Measurements from ENCODE around the gene NMBR.
"Not testable (repeated sequence)": the region's sequence is repeated elsewhere in the genome, so short reads cannot be mapped to it uniquely, and the experiment has no call there.

NMBR gene

DNA sequence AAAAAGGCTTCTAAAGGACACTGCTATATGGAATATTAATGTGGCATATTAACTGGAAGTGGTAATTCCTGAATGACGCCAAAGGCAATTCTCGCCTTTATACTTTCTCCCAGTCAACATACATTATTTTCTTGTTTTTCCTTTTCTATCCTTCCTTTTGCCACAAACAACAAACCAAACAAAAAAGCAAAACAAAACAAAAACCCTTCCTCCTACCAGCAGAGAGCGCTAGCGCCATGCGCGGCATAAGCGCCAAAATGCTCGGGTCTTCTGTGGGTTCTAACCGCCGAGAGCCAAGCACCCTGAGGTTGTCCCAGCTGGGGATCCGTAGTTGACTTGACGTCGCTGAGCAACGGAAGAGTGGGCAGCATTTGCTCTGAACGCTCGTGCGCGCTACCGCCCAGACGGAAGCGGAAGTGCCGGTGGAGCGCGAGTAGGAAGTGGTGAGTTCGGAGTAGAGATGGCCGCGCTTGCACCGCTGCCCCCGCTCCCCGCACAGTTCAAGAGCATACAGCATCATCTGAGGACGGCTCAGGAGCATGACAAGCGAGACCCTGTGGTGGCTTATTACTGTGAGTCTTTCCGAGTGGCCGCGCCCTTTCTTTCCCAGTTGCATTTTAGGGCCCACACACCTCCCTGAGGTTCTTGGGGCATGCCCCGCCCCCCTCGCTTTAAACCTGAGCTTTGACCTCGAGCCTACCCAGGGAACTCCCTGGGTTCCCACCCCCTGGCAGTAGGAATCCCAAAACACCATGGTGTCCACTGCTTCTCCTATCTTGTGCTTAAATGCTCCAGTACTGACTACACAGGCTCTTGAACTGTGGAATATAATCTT lies at the start of gene NMBR, which contains the start of gene VTA1:
NMBR (minus strand) TSS at position 295 of the 835 bp plus-strand sequence. CDS start 58,464 bp downstream, outside the sequence.
VTA1 (plus strand) TSS at position 436 of the 835 bp plus-strand sequence; CDS start at position 461, 25 bp downstream.
- DNase-seq (ENCODE audit: low spot score): peak; percentile 99

GRCh38 chr6:142195862-142196541 lies 49.1 kb upstream of the NMBR start:
- DNase-seq (ENCODE audit: low spot score): no peak

DNA sequence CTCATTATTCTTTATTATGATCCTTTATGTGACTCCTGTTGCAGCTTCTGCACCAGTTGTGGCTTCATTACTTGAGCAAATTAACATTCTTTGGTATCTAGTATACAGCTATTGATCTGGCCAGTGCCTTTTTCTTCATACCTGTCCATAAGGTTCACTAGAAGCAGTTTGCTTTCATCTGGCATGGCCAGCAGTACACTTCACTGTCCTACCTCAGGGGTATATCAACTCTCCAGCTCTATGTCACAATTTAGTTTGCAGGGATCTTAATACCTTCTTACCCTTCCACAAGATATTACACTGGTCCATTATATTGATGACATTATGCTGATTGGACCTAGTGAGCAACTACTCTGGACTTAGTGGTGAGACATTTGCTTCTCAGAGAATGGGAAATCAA lies 46.7 kb upstream of the NMBR start:
- no peak for DNase-seq (ENCODE audit: low spot score)

- DNase-seq (ENCODE audit: low spot score): no peak
These were observed 45.4 kb upstream of the NMBR start for GRCh38 chr6:142192343-142192742.

- DNase-seq (ENCODE audit: low spot score): no peak
These were observed 42.1 kb upstream of the NMBR start for GRCh38 chr6:142189057-142189456.

- not testable (repeated sequence) for DNase-seq (ENCODE audit: low spot score)
These were observed 41.4 kb upstream of the NMBR start for GRCh38 chr6:142188341-142188740.

- no peak for DNase-seq (ENCODE audit: low spot score)
These were observed 40.3 kb upstream of the NMBR start for GRCh38 chr6:142187209-142187608.

DNA sequence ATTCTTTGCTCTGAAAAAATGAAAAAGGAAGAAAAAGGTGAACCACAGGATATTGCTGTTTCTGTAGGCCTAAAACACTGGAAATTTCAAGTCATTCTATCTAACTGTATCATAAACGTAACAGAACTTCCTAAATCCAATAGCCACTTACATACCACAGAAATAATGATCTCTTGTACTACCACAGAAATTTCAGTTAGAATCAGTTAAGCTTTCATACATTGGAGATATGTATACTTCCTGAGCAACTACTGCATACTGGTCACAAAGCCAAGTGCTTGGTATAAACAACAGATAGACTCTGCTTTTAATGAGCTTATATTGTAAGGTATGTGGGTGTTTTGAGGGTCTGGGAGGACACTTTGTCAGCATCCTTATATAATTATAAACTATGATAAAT lies 38.7 kb upstream of the NMBR start:
- DNase-seq (ENCODE audit: low spot score): no peak

DNA sequence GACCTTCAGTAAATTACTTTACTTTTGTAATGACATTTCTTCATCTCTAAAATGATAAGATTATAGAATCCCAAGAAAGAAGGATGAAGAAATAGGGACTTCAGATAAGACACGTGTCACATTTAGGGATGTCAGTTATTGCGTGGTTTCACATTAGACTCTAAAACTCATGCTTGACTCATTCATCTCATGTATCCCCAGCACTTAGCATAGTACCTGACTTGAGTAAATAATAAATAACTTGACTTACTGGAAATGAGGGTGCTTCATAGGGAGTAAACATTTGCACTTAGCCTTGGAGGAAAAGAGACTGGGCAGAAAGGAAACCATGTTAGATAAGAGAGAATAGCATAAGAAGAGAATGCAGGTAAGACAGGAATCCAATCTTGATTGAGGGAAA lies 37.4 kb upstream of the NMBR start:
- DNase-seq (ENCODE audit: low spot score): no peak

DNA sequence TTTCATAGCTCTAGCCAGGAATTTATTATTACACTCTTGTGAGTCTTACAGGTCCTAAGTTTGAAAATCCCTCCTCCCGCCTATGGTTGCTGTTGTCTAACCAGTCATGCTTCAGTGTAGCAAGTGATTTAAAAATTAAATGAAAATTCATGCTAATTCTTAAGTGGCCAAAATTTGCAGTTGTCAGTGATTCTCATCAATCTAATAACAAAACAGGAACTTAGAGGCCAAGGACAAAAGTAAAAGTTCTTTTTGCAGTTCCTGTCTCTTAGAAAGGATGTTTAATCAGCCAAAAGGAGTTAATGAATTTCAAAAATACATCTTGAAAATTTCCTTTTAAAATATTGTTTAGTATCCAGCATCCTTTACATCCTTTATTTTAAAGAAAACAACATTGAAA lies 36.4 kb upstream of the NMBR start:
- no peak for DNase-seq (ENCODE audit: low spot score)

- no peak for DNase-seq (ENCODE audit: low spot score)
These were observed 35.1 kb upstream of the NMBR start for GRCh38 chr6:142182004-142182403.

DNA sequence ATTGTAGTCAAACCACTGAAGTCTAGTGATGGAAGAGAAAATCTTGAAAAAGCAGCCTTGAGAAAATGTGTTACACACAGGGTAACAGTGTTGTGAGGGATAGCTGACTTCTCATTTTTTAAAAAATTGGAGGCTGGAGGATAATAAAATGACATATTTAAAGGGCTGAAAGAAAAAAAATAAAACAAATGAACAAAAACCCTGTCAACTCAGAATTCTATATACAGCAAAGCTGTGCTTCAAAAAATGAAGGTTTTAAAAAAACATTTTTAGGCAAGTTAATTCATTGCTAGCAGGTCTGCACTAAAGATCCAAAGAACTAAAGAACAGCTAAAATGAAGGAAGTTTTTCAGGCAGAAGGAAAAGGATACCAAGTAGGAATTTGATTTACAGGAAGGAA lies 31.2 kb upstream of the NMBR start:
- DNase-seq (ENCODE audit: low spot score): no peak

GRCh38 chr6:142174703-142175102 lies 27.8 kb upstream of the NMBR start:
- no peak for DNase-seq (ENCODE audit: low spot score)

DNA sequence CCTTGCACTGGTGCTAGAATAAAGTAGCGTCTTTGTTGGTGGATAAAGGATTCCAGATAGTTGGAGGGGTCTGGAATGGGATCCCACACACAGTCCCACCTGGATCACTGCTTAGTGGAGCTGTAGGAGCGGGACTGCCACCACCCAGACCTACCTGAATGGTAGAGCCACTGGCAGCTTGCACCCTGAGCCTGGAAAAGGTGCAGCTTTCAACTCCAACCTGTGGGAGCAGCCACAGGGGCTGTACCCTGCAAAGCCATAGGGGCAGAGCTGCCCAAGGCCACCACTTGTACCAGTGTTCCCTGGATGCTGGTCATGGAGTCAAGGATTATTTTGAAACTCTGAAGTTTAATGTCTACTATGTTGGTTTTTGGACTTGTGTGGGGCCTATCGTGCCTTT lies 27.1 kb upstream of the NMBR start:
- DNase-seq (ENCODE audit: low spot score): no peak

DNA sequence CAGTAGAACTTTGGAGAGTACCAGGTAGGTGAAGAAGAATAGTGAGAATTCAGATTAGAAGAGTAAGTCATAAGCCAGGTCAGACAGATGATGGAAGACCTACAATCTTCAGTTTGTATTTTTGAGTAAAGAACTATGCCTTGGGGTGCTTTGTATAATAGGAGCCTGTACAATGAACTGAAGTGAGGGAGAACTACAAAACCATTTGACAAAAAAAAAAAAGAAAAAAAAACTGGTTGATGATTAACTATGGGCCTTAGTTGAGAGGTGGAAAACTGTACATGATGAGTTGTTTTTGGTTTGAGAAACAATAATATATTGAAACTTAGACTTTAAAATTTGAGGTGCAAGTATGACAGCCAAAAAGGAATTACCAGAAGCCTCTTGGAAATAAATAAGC lies 25.8 kb upstream of the NMBR start:
- no peak for DNase-seq (ENCODE audit: low spot score)

GRCh38 chr6:142171351-142171750 lies 24.4 kb upstream of the NMBR start:
- DNase-seq (ENCODE audit: low spot score): no peak

DNA sequence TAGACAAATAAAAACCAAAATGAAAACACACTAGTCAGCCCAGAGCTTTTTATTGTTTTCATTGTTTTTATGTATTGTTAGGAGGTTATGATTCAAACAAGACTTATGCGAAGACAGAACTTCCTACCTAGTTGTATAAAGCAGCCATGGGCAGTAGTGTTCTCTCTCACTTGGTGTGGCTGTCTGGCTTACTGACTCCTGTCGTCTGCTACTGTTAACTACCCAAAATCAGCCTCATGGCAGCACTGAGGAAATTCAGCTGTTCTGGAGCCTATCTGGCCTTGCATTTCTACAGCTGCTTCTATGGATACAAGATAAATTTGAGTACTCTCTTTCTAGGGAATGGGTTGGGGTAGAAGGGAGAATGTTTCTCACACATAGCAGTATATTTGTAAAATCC lies 20.6 kb upstream of the NMBR start:
- no peak for DNase-seq (ENCODE audit: low spot score)

DNA sequence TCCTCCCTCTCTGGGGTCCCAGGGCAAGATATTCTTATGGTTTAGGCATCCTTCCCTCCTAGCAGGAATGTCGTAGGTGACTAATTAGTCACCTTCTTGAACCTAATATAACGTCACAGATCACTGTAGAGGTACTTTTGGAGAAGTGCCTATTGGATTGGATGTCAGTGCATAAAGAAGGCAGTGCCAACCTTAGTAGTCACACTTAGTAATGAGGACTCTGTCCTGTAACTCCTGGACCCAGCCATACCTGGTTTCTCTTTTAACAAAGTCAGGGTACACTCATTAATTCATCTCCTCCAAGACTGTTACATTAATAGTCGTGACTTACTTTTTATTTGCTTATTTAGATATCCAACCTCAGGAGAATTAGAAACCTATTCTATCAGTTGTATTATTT lies 20.1 kb upstream of the NMBR start:
- peak; percentile 40 for DNase-seq (ENCODE audit: low spot score)

GRCh38 chr6:142165227-142165626 lies 18.3 kb upstream of the NMBR start:
- DNase-seq (ENCODE audit: low spot score): no peak

- DNase-seq (ENCODE audit: low spot score): no peak
These were observed 15.9 kb upstream of the NMBR start for GRCh38 chr6:142162780-142163179.

- DNase-seq (ENCODE audit: low spot score): not testable (repeated sequence)
These were observed 9.8 kb upstream of the NMBR start for GRCh38 chr6:142156758-142157068.

- DNase-seq (ENCODE audit: low spot score): peak; percentile 34
These were observed 9.2 kb upstream of the NMBR start for GRCh38 chr6:142155895-142156757.

DNA sequence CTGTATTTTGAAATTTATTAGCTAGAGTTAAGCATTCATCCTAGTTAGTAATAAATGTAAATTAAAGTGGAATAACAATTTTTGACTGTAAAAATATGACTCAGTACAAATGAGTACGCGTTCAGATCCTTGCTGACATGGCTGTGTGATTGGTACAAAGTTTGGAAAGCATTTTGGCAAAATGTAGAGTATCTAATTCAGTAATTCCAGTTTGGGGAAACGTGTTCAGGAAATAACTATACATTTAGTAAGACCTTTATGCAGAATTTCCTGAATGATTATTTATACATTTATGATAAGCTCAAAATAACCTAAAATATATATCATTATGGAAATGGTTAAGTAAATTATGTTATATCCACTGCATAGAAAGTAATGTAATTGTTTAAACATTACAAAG lies 8.2 kb upstream of the NMBR start:
- no peak for DNase-seq (ENCODE audit: low spot score)

Measured in kidney tubule cell (primary cell).